DND-41 (cell line): Measurements from ENCODE around the gene RUNX1.
A peak's percentile ranks its signal among the peaks of the same experiment; 100 is the strongest.

Experiments
- ATAC-seq: fragments of 200-7000 bp; cut with Tn5 transposase; 3 replicates; pipeline ENCODE4 v1.9.1; 2021; ENCODE audit warnings: low read depth; ENCODE audit not compliant: insufficient read depth
- DNase-seq: peaks from one replicate; pipeline ENCODE4 v3.0.0-alpha.2; 2020
- H2AFZ ChIP-seq: 2 replicates; pipeline ENCODE4 v1.6.0; 2012; ENCODE audit warnings: low read depth, low read length
- H3K27ac ChIP-seq: 2 replicates; pipeline ENCODE4 v1.5.1; 2012; ENCODE audit warnings: low read length, inconsistent platforms
- H3K27me3 ChIP-seq: fragments of 200-600 bp; sonication (generic); 2 replicates; pipeline ENCODE4 v1.6.0; 2012; ENCODE audit warnings: low read length, mild to moderate bottlenecking, inconsistent platforms; ENCODE audit not compliant: insufficient read depth, poor library complexity
- H3K36me3 ChIP-seq: 2 replicates; pipeline ENCODE4 v1.5.1; 2012; ENCODE audit warnings: low read length, inconsistent platforms; ENCODE audit not compliant: insufficient read depth
- H3K4me1 ChIP-seq: 2 replicates; pipeline ENCODE4 v1.5.1; 2012; ENCODE audit warnings: mild to moderate bottlenecking, low read length; ENCODE audit not compliant: insufficient read depth
- H3K4me2 ChIP-seq: 2 replicates; pipeline ENCODE4 v1.6.0; 2012; ENCODE audit warnings: mild to moderate bottlenecking, moderate library complexity, low read length, inconsistent platforms; ENCODE audit not compliant: insufficient read depth
- H3K4me3 ChIP-seq, 2 experiments: fragments of 200-600 bp in 1 of 2; shearing (Covaris generic) in 1 of 2; 2 replicates each; pipeline ENCODE4 v1.5.1; 2012 to 2016; ENCODE audit warnings: inconsistent platforms in 2 of 2, low read length in 2 of 2, mild to moderate bottlenecking in 2 of 2, low read depth in 1 of 2, moderate library complexity in 1 of 2
- H3K79me2 ChIP-seq: 2 replicates; pipeline ENCODE4 v1.6.0; 2012; ENCODE audit warnings: low read length, inconsistent platforms; ENCODE audit not compliant: insufficient read depth
- H3K9ac ChIP-seq: 2 replicates; pipeline ENCODE4 v1.6.0; 2012; ENCODE audit warnings: low read depth, mild to moderate bottlenecking, inconsistent platforms, low read length, moderate library complexity
- H3K9me3 ChIP-seq: 2 replicates; pipeline ENCODE4 v1.5.1; 2012; ENCODE audit warnings: low read length, moderate library complexity, mild to moderate bottlenecking, inconsistent platforms; ENCODE audit not compliant: insufficient read depth, severe bottlenecking
- H4K20me1 ChIP-seq: 2 replicates; pipeline ENCODE4 v1.6.0; 2012; ENCODE audit warnings: low read length; ENCODE audit not compliant: insufficient read depth
- EZH2 ChIP-seq: IDR thresholded peaks from 3 replicates; pipeline ENCODE4 v1.6.1; 2012; ENCODE audit warnings: borderline replicate concordance, low read depth, mild to moderate bottlenecking, moderate library complexity, low read length, inconsistent platforms; ENCODE audit not compliant: severe bottlenecking
- TF ChIP-seq, protein P1 (sequence below): IDR thresholded peaks from 2 replicates; pipeline ENCODE4 v1.5.1; 2012; ENCODE audit warnings: borderline replicate concordance, low read length, moderate library complexity, mild to moderate bottlenecking; ENCODE audit not compliant: poor library complexity, severe bottlenecking; ENCODE audit errors: extremely low read depth

Gene RUNX1

DNA sequence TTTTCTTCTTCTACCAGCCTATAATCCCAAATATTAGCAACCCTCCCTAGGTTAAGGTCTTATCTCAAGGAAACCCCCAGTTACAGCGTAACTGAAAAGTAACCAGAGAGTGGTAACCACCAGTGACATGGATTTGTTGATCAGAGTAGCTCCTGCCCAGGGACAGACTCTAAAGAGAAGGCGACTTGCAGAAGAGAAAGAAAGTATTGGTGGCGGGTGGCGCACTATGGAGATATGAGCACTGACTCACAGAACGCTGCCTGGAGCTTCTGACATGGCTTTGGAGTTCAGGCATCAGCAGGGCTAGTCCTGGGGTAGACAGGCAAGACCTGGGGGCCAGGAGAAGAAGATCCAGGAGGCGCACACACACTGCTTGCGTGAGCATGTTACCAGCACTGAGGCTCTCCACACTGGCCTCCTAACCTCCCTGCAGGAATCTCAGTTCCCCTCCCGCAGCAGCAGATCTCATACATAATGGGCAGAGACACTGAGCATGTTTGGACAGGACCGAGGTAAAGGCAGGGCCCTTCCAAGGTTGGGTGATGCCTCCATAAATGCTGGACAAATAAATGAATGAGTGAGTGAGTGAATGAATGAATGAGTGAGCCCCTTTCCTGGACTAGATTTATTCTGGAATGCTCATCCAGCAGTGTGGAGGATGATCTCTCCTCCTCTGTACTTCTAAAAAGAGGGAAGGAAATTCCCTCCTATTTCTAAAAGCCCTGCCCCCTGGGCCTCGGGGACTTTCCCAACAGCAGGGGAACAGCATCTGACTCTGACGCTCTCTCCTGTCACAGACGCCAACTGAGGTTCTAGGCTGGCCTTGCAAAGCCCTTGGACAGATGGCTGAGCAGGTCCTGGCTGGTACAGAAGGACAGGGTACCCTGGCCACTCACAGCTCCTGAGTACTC lies 204.8 kb downstream of the RUNX1 start:
- Histone ChIP-seq H3K4me1 (no peaks in the 10 kb centered on the region), H3K4me3 (no peak overlapping the region), H3K27ac (no peak overlapping the region), H3K27me3 (no peaks in the 10 kb centered on the region), H3K9me3 (no peaks in the 10 kb centered on the region), H3K79me2 (peaks cover 91% of the 10 kb centered on the region), H3K36me3 (peaks cover 97% of the 10 kb centered on the region), H2AFZ (no peak overlapping the region), H3K4me2 (no peak overlapping the region), H4K20me1 (peaks cover 60% of the 10 kb centered on the region), H3K9ac (no peak overlapping the region)
- ATAC-seq (peak; percentile 27; the same call in 2 of the 3 replicates), DNase-seq (no peak)
- no peak for TF ChIP-seq EZH2
- TF ChIP-seq, protein P1, sequence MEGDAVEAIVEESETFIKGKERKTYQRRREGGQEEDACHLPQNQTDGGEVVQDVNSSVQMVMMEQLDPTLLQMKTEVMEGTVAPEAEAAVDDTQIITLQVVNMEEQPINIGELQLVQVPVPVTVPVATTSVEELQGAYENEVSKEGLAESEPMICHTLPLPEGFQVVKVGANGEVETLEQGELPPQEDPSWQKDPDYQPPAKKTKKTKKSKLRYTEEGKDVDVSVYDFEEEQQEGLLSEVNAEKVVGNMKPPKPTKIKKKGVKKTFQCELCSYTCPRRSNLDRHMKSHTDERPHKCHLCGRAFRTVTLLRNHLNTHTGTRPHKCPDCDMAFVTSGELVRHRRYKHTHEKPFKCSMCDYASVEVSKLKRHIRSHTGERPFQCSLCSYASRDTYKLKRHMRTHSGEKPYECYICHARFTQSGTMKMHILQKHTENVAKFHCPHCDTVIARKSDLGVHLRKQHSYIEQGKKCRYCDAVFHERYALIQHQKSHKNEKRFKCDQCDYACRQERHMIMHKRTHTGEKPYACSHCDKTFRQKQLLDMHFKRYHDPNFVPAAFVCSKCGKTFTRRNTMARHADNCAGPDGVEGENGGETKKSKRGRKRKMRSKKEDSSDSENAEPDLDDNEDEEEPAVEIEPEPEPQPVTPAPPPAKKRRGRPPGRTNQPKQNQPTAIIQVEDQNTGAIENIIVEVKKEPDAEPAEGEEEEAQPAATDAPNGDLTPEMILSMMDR: no peak

DNA sequence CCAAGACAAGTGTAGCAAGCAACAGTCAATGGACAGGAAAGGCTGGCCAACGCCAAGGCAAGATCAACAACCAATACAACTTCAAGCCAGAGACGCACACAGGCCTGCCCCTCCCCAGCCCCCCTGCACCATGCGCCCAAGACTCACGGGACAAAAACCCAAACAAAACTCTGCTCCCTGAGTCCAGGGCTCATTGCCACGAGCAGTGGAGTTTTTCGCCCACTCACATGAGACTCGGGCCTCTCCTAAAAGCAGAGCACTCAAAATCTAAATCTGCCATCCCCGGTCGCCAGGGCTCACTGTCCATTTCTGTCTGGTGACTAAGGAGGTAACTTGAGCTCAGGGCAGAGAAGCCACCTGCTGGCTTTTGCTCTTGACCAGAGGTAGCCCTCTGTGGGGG lies 205.5 kb downstream of the RUNX1 start:
- Histone ChIP-seq H3K4me2 (no peak overlapping the region), H3K79me2 (peaks cover 91% of the 10 kb centered on the region), H3K27ac (no peak overlapping the region), H3K27me3 (no peaks in the 10 kb centered on the region), H3K9me3 (no peaks in the 10 kb centered on the region), H2AFZ (no peak overlapping the region), H3K36me3 (peaks cover 98% of the 10 kb centered on the region), H3K9ac (no peak overlapping the region), H3K4me1 (no peaks in the 10 kb centered on the region), H4K20me1 (peaks cover 64% of the 10 kb centered on the region), H3K4me3 (no peak overlapping the region)
- ATAC-seq (no peak), DNase-seq (no peak)
- TF ChIP-seq EZH2: no peak
- TF ChIP-seq, protein P1: no peak

DNA sequence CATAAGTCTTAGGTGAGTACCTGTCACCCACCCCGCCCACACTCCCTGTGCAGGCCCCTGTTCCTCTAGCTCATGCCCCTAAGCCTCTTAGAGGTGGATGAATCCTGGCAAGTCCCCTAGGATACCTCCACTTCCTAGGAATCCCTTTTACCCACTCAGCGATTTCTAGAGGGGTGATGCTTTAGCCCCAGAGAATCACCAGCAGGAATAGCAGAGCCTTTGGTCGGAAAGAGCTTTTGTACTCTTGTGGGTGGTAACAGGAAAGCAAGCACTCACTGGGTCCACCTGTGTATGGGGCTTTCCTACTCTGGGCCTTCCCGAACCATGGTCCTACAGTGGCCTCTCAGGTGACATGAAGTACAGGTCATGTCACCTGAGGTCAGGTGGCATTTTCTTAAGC lies 207.9 kb downstream of the RUNX1 start:
- Histone ChIP-seq H3K27me3 (no peaks in the 10 kb centered on the region), H3K4me3 (no peak overlapping the region), H4K20me1 (peaks cover 68% of the 10 kb centered on the region), H3K4me2 (no peak overlapping the region), H2AFZ (no peak overlapping the region), H3K36me3 (peaks cover 99% of the 10 kb centered on the region), H3K9ac (no peak overlapping the region), H3K27ac (no peak overlapping the region), H3K9me3 (no peaks in the 10 kb centered on the region), H3K79me2 (peaks cover 91% of the 10 kb centered on the region), H3K4me1 (no peaks in the 10 kb centered on the region)
- DNase-seq: no peak
- TF ChIP-seq, protein P1: no peak
- TF ChIP-seq EZH2: no peak
- no peak for ATAC-seq
